Measurements from ENCODE around the gene EN2. TPM values are rescaled to one million over a fixed set of nuclear protein-coding genes. Genes with fewer than 3 reads are reported as not detected.

EN2 gene
- total RNA-seq, 2 donors from 2014 or later = not detected

GRCh38 chr7:155425011-155425340 lies 33.0 kb upstream of the EN2 start:
- Mint-ChIP-seq H3K27me3 (ENCODE audit: insufficient read depth) (peaks cover 53% of the 10 kb centered on the region), H3K9me3 (no peaks in the 10 kb centered on the region), H3K36me3 (ENCODE audit: low read depth) (no peaks in the 10 kb centered on the region), H3K4me1 (no peaks in the 10 kb centered on the region), H3K4me3 (no peak overlapping the region), H3K27ac (no peak overlapping the region)
- H3K36me3 ChIP-seq (ENCODE audit: control insufficient read depth, insufficient read depth, low read length) = no peaks in the 10 kb centered on the region
- no peaks in the 10 kb centered on the region for H3K4me1 ChIP-seq (ENCODE audit: control insufficient read depth, insufficient read depth, low read length)
- TF ChIP-seq CTCF (conservative IDR thresholded peaks at IDR 0.05) = no peak
- H3K27ac ChIP-seq (ENCODE audit: low read depth, low read length) = no peak overlapping the region
- no peak overlapping the region for H3K9ac ChIP-seq (ENCODE audit: extremely low read depth, low read length, poor library complexity, severe bottlenecking)
- H3K4me3 ChIP-seq (ENCODE audit: low read length) = no peak overlapping the region
- 88 to 93% methylated on average over 5 to 7 of the region's 7 CpGs for WGBS, 2 experiments (ENCODE audit: insufficient coverage in 1 of 2, insufficient read length in 1 of 2)
- no peak for DNase-seq
- peaks cover 14% of the 10 kb centered on the region for H3K27me3 ChIP-seq (ENCODE audit: control insufficient read depth, insufficient read depth, low read length, poor library complexity, severe bottlenecking)
- no peaks in the 10 kb centered on the region for H3K9me3 ChIP-seq (ENCODE audit: control insufficient read depth, low read length)

GRCh38 chr7:155425887-155426286 lies 32.0 kb upstream of the EN2 start:
- Histone ChIP-seq H3K27me3 (ENCODE audit: control insufficient read depth, insufficient read depth, low read length, poor library complexity, severe bottlenecking) (peaks cover 6% of the 10 kb centered on the region), H3K4me1 (ENCODE audit: control insufficient read depth, insufficient read depth, low read length) (no peaks in the 10 kb centered on the region), H3K9ac (ENCODE audit: extremely low read depth, low read length, poor library complexity, severe bottlenecking) (no peak overlapping the region), H3K36me3 (ENCODE audit: control insufficient read depth, insufficient read depth, low read length) (no peaks in the 10 kb centered on the region), H3K9me3 (ENCODE audit: control insufficient read depth, low read length) (no peaks in the 10 kb centered on the region), H3K4me3 (ENCODE audit: low read length) (no peak overlapping the region), H3K27ac (ENCODE audit: low read depth, low read length) (no peak overlapping the region)
- TF ChIP-seq CTCF (conservative IDR thresholded peaks at IDR 0.05) = no peak
- WGBS, 2 experiments (ENCODE audit: insufficient coverage in 1 of 2, insufficient read length in 1 of 2) = 83 to 87% methylated on average over 8 to 9 of the region's 9 CpGs
- Mint-ChIP-seq H3K27me3 (ENCODE audit: insufficient read depth) (peaks cover 53% of the 10 kb centered on the region), H3K4me1 (no peaks in the 10 kb centered on the region), H3K4me3 (no peak overlapping the region), H3K9me3 (no peaks in the 10 kb centered on the region), H3K27ac (no peak overlapping the region), H3K36me3 (ENCODE audit: low read depth) (no peaks in the 10 kb centered on the region)
- no peak for DNase-seq

GRCh38 chr7:155426543-155427410 lies 31.2 kb upstream of the EN2 start:
- DNase-seq = no peak
- Mint-ChIP-seq H3K4me1 (no peaks in the 10 kb centered on the region), H3K4me3 (no peak overlapping the region), H3K27ac (no peak overlapping the region), H3K9me3 (no peaks in the 10 kb centered on the region), H3K27me3 (ENCODE audit: insufficient read depth) (peaks cover 56% of the 10 kb centered on the region), H3K36me3 (ENCODE audit: low read depth) (no peaks in the 10 kb centered on the region)
- peaks cover 7% of the 10 kb centered on the region for H3K27me3 ChIP-seq (ENCODE audit: control insufficient read depth, insufficient read depth, low read length, poor library complexity, severe bottlenecking)
- no peak overlapping the region for H3K27ac ChIP-seq (ENCODE audit: low read depth, low read length)
- no peaks in the 10 kb centered on the region for H3K36me3 ChIP-seq (ENCODE audit: control insufficient read depth, insufficient read depth, low read length)
- no peak for TF ChIP-seq CTCF (conservative IDR thresholded peaks at IDR 0.05)
- no peaks in the 10 kb centered on the region for H3K9me3 ChIP-seq (ENCODE audit: control insufficient read depth, low read length)
- H3K9ac ChIP-seq (ENCODE audit: extremely low read depth, low read length, poor library complexity, severe bottlenecking) = no peak overlapping the region
- WGBS, 2 experiments (ENCODE audit: insufficient coverage in 1 of 2, insufficient read length in 1 of 2) = 89 to 92% methylated on average over 13 to 20 of the region's 20 CpGs
- H3K4me3 ChIP-seq (ENCODE audit: low read length) = no peak overlapping the region
- no peaks in the 10 kb centered on the region for H3K4me1 ChIP-seq (ENCODE audit: control insufficient read depth, insufficient read depth, low read length)

Data from endodermal cell (in vitro differentiated cells).